Liver (tissue), 3 donors: ENCODE measurements around the gene ST7L.

Source experiments
- CTCF ChIP-seq: fragments of 150-350 bp; IDR thresholded peaks from 2 replicates; pipeline ENCODE4 v1.5.1; 2017; ENCODE audit warnings: improper control_type of control experiment, low read depth, low read length; ENCODE audit not compliant: missing input control
- EGR1 ChIP-seq, 2 donors: IDR thresholded peaks; 2 replicates each; pipeline ENCODE4 v1.6.1; 2016 to 2018; ENCODE audit warnings: antibody characterized with exemption in 2 of 2, low read depth in 2 of 2
- GABPA ChIP-seq, 2 donors: IDR thresholded peaks in 1 of 2; conservative IDR thresholded peaks in 1 of 2; 2 replicates each; pipeline ENCODE4 v1.6.1; 2016; ENCODE audit warnings: antibody characterized with exemption in 2 of 2, mild to moderate bottlenecking in 1 of 2, moderate library complexity in 1 of 2
- HNF4G ChIP-seq: IDR thresholded peaks from 2 replicates; pipeline ENCODE4 v1.6.1; 2016; ENCODE audit warnings: antibody characterized with exemption
- RAD21 ChIP-seq, 2 donors: IDR thresholded peaks; 2 replicates each; pipeline ENCODE4 v1.6.1; 2016; ENCODE audit warnings: antibody characterized with exemption in 2 of 2, mild to moderate bottlenecking in 2 of 2
- TAF1 ChIP-seq: conservative IDR thresholded peaks from 2 replicates; pipeline ENCODE4 v1.6.1; 2016; ENCODE audit warnings: antibody characterized with exemption, mild to moderate bottlenecking
- YY1 ChIP-seq: IDR thresholded peaks from 2 replicates; pipeline ENCODE4 v1.6.1; 2016; ENCODE audit warnings: antibody characterized with exemption, mild to moderate bottlenecking
- TF ChIP-seq, protein P1 (sequence below): IDR thresholded peaks from 2 replicates; pipeline ENCODE4 v1.6.1; 2016; ENCODE audit warnings: antibody characterized with exemption
- TF ChIP-seq, protein P2 (sequence below): IDR thresholded peaks from 2 replicates; pipeline ENCODE4 v1.6.1; 2016; ENCODE audit warnings: antibody characterized with exemption
- donor health status: healthy.
- donor health status: healthy.

DNA sequence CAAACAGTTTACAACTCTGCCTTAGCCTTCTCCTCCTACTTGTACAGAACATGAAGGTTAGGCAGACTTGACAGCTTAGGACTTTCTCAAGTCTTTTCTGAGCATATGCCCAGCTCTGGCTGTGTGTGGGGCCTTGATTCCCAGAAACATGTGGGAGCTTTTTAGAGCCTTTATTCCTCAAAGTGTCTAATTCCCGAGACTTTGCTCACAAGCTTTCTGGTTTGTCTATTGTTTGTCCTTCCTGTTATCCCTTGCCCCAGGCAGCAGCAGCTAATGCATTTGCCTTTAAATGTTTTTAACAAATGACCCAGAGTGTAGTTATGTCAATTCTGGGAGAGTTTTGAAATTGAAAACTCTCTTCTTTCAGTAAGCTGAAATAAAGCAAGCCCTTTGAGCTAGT, 29.2 kb downstream of the ST7L start:
- no peak for TF ChIP-seq CTCF
- TF ChIP-seq HNF4G = no peak
- TF ChIP-seq YY1 = no peak
- TF ChIP-seq TAF1 = no peak
- TF ChIP-seq RAD21 (IDR thresholded peaks at IDR 0.05) = no peak
- no peak for TF ChIP-seq GABPA (IDR thresholded peaks at IDR 0.05 in 1 of 2, conservative IDR thresholded peaks at IDR 0.05 in 1 of 2)
- TF ChIP-seq, protein P1, sequence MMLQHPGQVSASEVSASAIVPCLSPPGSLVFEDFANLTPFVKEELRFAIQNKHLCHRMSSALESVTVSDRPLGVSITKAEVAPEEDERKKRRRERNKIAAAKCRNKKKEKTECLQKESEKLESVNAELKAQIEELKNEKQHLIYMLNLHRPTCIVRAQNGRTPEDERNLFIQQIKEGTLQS = no peak
- TF ChIP-seq EGR1 (IDR thresholded peaks at IDR 0.05; ENCODE audit: low read depth in 2 of 2) = no peak
- TF ChIP-seq, protein P2, sequence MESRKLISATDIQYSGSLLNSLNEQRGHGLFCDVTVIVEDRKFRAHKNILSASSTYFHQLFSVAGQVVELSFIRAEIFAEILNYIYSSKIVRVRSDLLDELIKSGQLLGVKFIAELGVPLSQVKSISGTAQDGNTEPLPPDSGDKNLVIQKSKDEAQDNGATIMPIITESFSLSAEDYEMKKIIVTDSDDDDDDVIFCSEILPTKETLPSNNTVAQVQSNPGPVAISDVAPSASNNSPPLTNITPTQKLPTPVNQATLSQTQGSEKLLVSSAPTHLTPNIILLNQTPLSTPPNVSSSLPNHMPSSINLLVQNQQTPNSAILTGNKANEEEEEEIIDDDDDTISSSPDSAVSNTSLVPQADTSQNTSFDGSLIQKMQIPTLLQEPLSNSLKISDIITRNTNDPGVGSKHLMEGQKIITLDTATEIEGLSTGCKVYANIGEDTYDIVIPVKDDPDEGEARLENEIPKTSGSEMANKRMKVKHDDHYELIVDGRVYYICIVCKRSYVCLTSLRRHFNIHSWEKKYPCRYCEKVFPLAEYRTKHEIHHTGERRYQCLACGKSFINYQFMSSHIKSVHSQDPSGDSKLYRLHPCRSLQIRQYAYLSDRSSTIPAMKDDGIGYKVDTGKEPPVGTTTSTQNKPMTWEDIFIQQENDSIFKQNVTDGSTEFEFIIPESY = no peak
